ENCODE results near the gene RPS27L.

RPS27L gene

DNA sequence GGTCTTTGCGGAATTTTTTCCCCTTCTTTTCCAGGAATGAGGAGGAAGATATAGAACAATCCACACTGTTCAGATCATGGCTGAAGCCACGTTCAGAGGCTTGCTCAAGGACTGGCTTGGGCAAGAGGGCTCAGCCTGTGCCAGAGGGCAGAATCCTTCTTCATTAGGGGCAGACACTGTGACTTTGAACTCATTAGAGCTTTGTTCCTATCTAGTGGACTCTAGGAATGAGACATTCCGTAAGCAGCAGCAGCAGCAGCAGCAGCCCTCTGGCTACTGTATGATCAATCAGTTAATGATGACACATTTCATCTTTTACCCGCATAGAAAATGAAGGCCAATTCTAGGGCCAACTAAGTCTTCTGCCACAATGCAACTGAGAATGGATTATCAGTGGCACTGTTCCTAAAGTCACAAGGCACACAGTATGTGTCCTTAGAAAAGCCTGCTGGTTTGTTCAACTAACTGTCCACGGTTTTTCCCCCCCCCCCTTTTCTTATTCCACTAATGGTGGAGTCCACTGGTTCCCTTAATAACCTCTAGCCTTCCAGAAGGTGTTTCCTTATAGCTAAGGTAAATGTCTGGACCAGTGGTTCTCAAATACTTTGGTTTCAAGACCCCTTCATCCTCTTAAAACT, 30.4 kb upstream of the RPS27L start:
- no peak for DNase-seq

DNA sequence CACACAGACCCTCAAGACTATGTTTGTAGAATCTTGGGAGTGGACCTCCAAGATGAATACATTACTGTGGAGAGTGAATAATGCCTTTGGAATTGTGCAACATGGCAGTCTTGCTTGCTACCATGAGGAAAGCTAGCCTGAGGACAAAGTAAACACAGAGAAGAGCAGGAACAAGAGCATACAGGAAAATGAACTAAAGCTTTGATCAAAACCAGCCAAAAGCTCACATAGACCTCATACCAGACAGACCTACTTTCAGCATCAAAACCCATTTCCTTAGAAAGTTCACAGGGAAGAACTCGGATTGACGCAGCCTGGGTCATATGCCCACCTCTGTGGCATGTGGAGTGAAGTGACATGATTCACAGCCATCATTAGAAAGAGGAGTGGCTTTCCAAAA, 28.8 kb upstream of the RPS27L start:
- no peak for DNase-seq

DNA sequence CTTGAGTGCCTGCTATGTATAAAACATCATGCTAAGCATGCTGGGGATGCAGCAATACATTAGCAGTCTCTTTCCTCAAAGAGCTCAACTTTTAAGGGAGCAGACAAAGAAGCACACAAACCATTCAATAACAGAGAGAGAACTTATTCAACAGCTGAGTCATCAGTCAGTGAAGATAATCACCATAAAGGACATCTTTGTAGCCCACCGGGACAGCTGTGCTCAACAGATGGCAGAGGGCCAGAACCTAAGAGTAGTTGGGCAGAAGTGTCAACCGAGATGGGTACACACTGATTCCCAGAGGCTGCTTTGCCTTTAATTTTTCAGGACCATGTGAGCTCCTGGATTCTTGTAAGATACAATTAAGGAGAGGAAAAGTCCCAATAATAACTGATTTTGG, 27.9 kb upstream of the RPS27L start:
- DNase-seq = no peak

DNA sequence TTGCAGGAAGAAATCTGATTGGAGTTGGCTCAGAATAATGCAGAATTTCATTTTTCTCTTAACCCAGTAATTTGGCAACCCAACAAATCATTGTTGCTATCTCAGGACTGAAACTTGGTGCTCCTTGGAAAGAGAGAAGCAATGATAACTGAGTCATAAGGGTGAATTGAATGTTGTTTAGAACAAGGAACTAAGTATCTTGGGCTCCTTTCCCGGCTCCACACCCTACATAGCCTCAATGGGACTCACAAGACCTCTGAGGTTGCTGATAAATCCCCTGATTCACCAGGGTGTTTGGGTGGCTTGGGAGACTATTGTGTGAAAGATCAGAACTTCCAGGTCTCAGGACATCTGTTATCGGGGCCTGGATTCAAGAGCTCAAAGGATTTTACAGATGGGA, 24.4 kb upstream of the RPS27L start:
- DNase-seq = no peak

DNA sequence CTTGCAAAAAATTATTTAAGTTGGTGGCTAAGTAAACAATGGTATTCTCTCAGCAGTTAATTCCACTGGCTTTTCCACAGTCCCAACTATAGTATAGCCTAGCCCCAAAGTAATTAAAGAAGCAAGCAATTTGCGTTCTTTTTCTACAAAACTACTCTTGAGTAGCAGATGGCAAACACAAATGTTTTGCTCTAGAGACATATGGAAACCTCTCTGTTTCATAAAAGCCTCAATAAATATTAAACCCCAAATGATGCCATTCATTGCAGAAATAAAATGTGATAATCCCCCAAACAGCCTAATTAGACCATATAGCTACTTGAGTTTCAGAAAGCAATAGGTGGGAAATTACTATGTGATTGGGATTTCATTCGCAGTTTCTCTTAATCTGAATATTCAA, 23.5 kb upstream of the RPS27L start:
- peak; percentile 35 for DNase-seq

DNA sequence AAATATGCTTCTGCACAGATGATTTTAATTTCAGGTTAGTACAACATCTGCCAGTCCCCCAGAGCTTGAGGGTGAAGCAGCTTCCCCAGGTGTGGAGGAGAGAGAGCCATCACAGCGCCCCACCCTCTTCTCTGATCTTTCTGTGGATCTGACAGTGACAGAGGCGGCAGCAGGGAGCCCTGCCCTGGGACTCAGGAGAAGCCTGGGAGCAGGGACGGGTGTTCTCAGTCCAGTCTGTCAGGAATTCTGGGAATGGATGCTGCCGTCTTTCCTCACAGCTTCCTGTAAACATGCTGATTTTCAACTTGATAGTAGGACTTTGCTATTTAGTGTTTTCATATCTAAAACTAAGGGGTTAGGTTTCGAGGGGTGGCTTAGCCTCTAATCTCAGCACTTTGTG, 20.8 kb upstream of the RPS27L start:
- no peak for DNase-seq

DNA sequence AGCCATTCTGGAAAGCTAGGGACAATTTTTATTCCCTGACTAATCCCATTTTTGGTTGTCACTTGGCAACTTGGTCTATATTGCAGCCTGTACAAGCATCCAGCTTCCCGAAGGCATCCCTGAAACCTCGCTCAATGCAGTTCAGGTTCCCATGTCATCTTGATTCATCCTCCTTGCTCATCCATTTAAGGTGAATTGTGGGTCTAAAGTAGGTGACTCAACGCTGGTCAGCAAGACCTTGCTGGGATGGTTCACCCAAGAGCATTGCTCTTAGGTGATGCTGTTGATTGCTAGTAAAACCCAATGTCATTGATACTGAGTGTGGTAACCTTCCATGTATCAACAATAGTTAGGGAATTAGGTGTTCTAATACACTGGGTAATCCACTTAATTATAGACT, 19.0 kb upstream of the RPS27L start:
- no peak for DNase-seq

DNA sequence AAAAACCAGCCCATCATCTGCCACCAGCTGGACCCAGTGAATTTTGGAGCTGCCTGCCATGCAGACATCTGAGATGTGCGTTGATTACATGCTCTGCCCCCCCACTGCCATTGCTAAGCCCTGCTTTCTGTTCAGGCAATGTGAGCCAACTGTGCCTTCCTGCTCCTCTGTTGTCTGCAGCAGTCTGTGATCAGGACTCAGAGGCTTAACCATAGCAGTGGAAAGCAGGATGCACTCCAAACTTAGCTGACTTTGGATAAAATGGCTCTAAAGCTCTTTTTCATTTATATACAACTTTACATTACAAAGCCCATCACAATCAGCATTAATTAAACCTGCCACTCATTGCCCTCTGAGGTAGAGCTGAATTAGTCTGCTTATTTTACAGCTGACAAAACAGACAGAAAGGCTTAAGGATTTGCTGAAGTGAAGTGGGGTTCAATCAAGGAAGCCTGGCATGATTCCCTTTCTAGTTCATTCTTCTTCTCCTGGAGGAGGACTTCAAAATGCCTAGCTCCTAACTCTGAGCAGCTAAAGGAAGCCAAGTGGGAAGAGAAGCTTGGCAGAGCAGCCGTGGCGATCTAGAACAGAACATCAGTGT, 15.7 kb upstream of the RPS27L start:
- DNase-seq = no peak

DNA sequence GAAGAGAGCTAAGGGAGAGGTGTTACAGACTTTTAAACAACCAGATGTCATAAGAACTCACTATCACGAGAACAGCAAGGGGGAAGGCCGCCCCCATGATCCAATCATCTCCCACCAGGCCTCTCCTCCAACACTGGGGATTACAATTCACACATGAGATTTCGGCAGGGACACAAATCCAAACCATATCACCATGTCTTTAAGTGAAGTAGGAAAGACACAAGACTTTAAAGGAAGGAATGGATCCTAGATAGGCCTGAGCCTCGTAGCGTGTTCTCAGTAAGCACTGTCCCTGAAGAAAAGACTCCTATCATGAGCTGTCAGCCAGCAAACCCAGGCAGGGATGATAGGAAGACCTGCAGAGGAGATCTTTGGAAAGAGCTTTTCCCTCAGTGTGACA, 15.1 kb upstream of the RPS27L start:
- DNase-seq = no peak

DNA sequence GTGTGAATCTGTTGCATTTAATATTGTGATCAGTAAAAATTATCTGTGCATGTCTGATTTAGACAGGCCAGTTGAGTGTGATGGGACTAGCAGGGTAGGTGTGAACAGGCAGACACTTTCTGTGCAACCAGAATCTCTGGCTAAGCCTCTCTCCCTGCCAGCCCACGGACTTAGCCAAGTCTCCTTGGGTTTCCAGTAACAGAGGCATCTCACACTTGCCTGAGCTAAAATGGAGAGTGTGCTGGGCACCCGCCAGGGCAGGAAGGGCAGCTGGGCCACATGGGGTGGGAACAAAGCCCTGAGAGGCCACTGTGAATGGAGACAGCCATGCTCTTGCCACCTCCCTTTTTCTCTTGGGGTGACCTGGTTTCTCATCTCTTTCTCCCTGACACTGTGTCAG, 12.5 kb upstream of the RPS27L start:
- DNase-seq = no peak

DNA sequence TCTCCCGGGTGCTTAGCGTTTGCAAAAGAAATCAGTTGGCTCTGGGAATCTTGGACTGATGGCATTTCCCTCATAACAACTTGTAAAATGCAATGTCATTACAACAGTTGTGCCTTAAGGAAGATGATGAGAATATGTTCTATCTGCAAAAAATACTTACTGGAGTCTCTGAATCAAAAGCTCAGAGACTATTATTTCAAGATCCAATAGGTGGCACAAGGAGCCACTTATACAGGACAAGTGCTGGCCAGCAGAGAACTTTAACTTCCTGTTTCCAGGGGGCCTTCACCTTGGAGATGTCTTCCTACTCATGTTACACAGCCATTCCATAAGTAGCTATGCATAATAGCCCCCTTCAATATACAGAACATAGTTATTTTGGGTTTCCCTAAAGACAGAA, 8.9 kb upstream of the RPS27L start:
- DNase-seq = no peak

DNA sequence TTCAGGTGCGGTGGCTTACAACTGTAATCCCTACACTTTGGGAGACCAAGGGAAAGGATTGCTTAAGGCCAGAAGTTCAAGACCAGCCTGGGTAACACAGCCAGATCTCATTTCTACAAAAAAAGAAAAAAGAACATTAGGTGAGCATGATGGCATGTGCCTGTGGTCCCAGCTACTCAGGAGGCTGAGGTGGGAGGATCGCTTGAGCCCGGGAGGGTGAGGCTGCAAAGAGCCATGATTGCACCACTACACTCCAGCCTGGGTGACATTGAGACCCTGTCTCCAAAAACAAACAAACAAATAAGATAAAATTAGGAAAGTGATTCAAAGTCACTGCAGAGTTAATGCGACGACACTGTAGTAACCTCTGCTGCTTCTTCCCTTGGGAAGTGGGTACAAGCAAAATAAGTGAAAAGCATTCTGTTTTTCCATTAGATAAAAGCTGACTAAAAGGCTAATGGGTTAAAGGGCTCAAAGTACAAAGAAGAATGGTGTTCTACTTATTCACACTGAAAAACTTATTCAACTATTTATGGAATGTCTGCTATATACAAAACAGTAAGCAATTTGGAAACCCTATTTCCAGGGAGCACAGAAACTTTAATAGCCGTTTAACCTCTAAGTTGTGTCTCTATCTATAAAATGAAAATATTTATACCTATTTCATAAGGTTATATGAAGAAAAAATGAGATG, 8.0 kb upstream of the RPS27L start:
- no peak for DNase-seq

DNA sequence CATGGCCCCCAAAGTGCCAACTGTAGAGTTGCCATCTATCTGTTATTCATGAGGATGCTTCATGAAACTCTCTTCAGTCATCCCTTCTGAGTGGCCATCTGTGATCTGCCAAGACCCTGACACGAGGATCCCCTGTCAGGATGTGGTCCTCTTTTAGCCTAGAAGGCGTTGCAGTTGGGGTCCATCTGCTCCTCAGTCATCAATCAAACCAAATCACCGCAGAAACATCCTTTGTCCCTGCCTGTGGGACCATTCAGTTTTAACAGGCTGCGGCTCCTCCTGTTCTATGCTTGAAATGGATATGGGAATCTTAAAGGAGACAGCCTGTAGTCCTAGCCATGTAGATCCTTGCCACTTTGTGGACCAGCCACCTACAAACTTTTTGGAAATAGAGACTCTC, 5.9 kb upstream of the RPS27L start:
- no peak for DNase-seq

DNA sequence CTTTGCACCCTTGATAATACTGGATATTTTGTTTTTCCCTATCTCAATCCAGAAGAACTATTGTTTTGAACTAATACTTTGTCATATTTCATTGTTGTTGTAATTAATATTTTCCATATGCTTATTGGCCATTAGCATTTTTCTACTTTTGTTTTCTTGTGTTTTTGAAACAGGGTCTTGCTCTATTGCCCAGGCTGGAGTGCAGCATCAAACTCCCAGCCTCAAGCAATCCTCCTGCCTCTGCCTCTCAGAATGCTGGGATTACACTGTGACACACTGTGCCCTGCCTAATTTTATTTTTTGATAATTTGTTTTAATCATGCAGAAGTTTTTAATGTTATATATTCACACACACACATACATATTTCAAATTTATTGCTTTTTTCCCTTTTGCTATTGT, 3.4 kb upstream of the RPS27L start:
- DNase-seq = no peak

DNA sequence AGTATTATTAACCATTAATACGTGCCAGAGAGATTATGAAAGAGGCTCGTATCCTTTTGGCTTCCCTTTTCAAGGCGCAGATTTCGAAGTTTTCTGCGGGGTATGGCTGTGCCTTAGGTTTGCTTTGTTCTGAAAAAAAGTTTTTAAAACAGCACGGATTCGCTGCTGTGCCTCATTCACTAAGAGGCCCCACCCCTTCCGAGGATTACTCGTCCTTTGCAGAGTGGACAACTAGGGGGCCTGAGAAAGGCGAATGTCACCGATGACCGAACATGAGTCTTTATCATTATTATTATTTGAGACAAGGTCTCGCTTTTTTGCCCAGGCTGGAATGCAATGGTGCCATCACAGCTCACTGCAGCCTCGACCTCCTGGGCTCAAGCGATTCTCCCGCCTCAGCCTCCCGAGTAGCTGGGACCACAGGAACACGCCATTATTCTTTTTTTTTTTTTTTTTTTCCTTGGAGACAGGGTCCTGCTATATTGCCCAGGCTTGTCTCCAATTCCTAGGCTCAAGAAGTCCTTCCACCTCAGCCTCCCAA, 684 bp upstream of the RPS27L start:
- no peak for DNase-seq

DNA sequence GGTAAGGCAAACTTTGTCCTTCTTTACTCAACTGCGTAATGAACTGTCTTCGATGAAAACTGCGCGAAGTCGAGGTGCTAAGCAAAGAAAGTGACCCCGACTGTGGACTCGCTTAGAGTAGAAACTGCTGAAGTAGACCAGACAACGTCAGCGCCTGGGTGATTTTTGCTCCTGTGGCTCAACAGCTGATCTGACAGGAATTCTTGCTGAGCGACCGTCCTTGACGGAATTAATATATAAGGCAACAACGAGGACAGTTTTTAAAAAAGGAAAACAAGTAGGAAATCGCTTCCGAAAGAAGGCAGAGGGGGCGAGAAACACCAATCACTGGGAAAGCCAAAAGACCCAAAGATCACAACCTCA, 541 bp downstream of the RPS27L start:
- no peak for DNase-seq

DNA sequence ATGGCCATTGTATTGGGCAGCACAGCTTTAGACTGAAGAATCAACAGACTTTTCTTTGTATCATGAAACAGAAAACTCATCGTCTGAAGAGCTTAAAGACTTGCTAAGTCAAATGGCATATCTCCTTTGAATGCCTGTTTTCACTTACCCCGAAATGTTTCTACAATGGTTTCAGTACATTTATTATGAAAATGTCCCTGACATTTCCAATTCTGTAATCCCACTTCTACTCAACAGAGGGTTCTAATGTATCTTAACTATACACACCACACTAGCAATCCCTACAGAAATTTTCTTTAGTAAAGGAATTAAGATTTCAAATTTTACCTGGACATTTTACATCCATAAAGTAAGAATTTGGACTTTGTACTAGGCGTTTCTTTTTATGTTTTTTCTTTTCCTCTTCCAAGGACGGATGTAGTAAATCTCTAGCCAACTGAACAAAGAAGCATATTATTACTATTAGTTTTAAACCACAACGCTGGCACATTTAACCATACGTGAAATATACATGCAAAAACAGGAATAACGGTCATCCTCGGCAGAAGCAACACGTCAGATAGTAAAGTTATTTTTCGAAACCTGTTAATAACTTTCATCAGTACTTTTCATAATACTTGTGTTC, 1.1 kb downstream of the RPS27L start:
- DNase-seq = no peak

DNA sequence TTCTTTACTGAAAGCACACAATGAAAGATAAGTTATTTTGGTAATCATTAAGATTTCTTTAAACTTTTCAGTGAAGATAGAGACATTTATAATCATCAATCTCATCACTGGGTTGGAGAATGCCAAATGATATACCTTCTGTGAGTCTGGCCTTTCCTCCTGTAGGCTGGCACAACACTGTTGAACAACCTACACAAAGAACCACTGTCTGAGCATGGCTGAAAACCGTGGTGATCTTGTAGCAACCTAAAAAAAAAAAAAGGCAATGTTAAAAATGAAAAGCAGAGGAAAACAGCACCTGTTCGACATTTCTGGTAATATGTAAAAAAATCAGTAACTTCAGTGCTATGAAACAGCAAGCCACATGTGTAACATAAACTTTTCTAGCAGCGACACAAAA, 1.8 kb downstream of the RPS27L start:
- no peak for DNase-seq

DNA sequence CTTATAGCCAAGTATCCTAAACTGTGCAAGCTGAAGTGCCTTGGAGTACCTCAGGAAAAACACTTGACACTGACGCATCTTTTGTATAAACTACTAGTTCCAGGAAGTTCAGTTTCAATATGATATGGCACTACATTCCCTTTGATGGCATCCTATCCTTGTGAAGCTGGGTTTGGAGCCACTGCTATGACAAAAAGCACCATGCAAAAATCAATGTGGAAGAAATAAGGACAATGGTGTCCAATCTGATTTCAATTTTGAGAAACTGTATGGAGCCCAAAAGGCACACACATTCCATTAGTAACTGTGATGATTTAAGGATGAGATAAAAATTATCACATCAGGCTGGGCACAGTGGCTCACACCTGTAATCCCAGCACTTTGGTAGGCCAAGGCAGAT, 5.6 kb downstream of the RPS27L start:
- DNase-seq = no peak

DNA sequence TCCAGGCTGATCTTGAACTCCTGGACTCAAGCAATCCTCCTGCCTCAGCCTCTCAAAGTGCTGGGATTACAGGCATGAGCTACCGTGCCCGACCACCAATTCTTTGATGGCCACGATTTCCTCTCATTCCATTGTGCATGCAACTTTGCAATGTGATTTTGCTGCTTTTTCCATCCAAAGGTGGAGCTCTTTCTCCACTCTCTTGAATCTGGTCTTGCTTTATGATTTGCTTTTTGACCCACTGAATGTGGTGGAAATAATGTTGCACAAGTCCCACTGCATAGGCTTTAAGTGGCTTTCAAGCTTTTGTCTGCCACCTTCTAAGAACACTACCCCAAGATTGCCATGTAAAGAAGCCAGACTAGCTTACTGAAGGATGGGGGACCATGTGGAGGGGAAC, 10.6 kb downstream of the RPS27L start:
- no peak for DNase-seq

DNA sequence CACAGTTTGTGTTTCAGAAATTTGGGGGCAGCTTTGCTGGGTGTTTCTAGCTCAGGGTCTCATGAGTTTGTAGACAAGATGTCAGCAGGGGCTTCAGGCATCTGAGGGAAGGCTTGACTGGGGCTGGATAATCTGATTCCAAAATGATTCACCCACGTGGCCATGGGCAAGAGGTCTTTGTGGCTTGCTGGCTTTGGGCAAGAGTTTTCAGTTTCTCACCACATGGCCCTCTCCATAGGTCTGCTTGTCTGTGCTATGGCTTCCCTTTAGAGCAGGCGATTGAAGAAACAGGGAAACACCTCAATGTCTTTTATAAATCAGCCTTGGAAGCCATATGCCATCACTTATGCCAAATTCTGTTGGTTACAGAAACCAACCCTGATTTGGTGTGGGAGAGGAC, 11.9 kb downstream of the RPS27L start:
- DNase-seq = no peak

DNA sequence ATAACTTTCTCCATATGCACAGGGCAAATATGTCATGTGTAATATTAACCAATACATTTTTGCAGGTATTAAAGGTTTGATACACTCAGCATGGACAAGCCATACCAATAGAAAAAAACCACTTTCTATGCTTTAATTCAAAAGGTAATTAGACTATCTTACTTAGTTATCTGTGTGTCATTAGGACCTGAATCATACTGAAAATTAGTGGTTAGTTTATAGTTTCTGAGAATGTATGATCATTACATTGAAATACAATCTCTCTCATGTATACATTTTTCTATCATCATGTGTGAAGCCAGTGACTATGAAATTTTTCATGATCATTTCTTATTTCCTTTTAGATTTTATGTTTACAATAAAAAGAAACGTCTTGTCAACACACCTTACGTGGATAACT, 16.3 kb downstream of the RPS27L start:
- DNase-seq = no peak

DNA sequence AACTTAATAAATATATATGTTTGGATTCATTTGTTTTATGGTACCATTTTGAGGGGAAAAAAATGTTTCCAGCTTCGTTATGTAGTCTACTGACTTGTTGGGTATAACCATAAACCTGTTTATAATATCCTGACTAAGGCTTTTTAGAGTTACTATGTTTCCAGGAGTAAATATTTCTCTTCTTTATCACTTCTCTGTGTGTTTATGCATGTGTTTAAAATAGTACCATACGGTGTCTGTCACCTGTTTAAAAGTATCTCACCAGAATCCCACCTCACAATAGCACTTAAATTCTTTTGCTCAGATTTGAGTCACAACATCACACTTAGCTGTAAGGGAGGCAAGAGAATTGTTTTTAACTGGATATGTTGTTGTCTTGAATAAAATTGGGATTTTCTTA, 20.5 kb downstream of the RPS27L start:
- no peak for DNase-seq

DNA sequence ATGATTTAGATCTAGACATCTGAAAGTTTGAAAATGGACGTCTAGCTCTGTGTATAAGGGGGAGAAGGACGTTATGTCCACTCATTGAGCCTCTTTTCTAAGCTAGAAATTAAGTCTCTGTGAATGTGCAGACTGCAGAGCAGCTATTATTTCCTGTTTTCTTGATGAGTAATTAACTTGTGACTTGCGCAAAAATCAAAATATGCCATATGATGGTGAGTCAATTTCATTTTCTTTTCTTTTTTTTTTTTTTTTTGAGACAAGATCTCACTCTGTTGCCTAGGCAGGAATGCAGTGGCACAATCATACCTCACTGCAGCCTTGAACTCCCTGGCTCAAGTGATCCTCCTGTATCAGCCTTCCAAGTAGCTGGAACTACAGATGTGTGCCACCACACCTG, 21.5 kb downstream of the RPS27L start:
- DNase-seq = no peak
